H1 (cell line): ENCODE results near the gene PPP1R3E. TPM values are rescaled to one million over a fixed set of nuclear protein-coding genes. Genes with fewer than 3 reads are reported as not detected.

Experiments used
- GABPA ChIP-seq: IDR thresholded peaks from 2 replicates; pipeline ENCODE4 v1.6.1; 2011; ENCODE audit warnings: mild to moderate bottlenecking, low read length, moderate library complexity, borderline replicate concordance; ENCODE audit not compliant: insufficient read depth
- GTF2F1 ChIP-seq: IDR thresholded peaks from 2 replicates; pipeline ENCODE4 v1.6.1; 2012; ENCODE audit warnings: low read depth, low read length, improper control_type of control experiment, borderline replicate concordance
- JUN ChIP-seq: IDR thresholded peaks from 2 replicates; pipeline ENCODE4 v1.6.1; 2011; ENCODE audit warnings: low read depth, mild to moderate bottlenecking, improper control_type of control experiment, low read length
- JUND ChIP-seq: IDR thresholded peaks from 2 replicates; pipeline ENCODE4 v1.6.1; 2011; ENCODE audit warnings: mild to moderate bottlenecking, improper control_type of control experiment, low read length
- SIN3A ChIP-seq, 2 experiments: IDR thresholded peaks in 1 of 2; conservative IDR thresholded peaks in 1 of 2; 2 replicates each; pipeline ENCODE4 v1.6.1; 2011 to 2012; ENCODE audit warnings: low read length in 2 of 2, improper control_type of control experiment in 1 of 2, low read depth in 1 of 2, mild to moderate bottlenecking in 1 of 2
- TBP ChIP-seq: IDR thresholded peaks from 2 replicates; pipeline ENCODE4 v1.6.1; 2011; ENCODE audit warnings: low read depth, low read length, improper control_type of control experiment
- polyA plus RNA-seq, 7 experiments: library from polyadenylated mRNA; depleted of rRNA in 3 of 7; stranded (reverse) in 5 of 7; unstranded in 2 of 7; fragments of >200 nt in 5 of 7; fragments of 200-250 nt in 2 of 7; gene quantifications; 1 replicate in 5 of 7; 2 replicates in 1 of 7; 4 replicates in 1 of 7; pipeline versions ENCODE4 v1.2.1 to v1.2.3, GENCODE V29; 2011 to 2013; ENCODE audit warnings: missing spikeins in 2 of 7, mixed read lengths in 2 of 7
- total RNA-seq: library from RNA; stranded (reverse); fragmentation: NEBNext Ultra II Directional; extraction: Animal tissue kit (Norgen Biotek cat#: 25700); gene quantifications from 2 replicates; pipeline ENCODE4 v1.2.1, GENCODE V29; 2021
- TF ChIP-seq, protein P1 (sequence below): fragments of 300-600 bp; sonication (generic); IDR thresholded peaks from 2 replicates; pipeline ENCODE4 v1.7.1; 2012; ENCODE audit warnings: low read length, moderate library complexity, mild to moderate bottlenecking, inconsistent platforms; ENCODE audit not compliant: insufficient replicate concordance
- TF ChIP-seq, protein P2 (sequence below): IDR thresholded peaks from 2 replicates; pipeline ENCODE4 v1.6.1; 2011; ENCODE audit warnings: low read depth, mild to moderate bottlenecking, low read length; ENCODE audit not compliant: insufficient read depth

PPP1R3E gene
- total and polyA plus RNA-seq, 2 of the 8 experiments (the other 6 are each of a cell fraction or from before 2014, with no cell fraction given) = 4.4 to 4.7 TPM

GRCh38 chr14:23320584-23321571 lies 18.2 kb upstream of the PPP1R3E start, which contains the start of gene PABPN1 (continued):
- TF ChIP-seq, protein P1, sequence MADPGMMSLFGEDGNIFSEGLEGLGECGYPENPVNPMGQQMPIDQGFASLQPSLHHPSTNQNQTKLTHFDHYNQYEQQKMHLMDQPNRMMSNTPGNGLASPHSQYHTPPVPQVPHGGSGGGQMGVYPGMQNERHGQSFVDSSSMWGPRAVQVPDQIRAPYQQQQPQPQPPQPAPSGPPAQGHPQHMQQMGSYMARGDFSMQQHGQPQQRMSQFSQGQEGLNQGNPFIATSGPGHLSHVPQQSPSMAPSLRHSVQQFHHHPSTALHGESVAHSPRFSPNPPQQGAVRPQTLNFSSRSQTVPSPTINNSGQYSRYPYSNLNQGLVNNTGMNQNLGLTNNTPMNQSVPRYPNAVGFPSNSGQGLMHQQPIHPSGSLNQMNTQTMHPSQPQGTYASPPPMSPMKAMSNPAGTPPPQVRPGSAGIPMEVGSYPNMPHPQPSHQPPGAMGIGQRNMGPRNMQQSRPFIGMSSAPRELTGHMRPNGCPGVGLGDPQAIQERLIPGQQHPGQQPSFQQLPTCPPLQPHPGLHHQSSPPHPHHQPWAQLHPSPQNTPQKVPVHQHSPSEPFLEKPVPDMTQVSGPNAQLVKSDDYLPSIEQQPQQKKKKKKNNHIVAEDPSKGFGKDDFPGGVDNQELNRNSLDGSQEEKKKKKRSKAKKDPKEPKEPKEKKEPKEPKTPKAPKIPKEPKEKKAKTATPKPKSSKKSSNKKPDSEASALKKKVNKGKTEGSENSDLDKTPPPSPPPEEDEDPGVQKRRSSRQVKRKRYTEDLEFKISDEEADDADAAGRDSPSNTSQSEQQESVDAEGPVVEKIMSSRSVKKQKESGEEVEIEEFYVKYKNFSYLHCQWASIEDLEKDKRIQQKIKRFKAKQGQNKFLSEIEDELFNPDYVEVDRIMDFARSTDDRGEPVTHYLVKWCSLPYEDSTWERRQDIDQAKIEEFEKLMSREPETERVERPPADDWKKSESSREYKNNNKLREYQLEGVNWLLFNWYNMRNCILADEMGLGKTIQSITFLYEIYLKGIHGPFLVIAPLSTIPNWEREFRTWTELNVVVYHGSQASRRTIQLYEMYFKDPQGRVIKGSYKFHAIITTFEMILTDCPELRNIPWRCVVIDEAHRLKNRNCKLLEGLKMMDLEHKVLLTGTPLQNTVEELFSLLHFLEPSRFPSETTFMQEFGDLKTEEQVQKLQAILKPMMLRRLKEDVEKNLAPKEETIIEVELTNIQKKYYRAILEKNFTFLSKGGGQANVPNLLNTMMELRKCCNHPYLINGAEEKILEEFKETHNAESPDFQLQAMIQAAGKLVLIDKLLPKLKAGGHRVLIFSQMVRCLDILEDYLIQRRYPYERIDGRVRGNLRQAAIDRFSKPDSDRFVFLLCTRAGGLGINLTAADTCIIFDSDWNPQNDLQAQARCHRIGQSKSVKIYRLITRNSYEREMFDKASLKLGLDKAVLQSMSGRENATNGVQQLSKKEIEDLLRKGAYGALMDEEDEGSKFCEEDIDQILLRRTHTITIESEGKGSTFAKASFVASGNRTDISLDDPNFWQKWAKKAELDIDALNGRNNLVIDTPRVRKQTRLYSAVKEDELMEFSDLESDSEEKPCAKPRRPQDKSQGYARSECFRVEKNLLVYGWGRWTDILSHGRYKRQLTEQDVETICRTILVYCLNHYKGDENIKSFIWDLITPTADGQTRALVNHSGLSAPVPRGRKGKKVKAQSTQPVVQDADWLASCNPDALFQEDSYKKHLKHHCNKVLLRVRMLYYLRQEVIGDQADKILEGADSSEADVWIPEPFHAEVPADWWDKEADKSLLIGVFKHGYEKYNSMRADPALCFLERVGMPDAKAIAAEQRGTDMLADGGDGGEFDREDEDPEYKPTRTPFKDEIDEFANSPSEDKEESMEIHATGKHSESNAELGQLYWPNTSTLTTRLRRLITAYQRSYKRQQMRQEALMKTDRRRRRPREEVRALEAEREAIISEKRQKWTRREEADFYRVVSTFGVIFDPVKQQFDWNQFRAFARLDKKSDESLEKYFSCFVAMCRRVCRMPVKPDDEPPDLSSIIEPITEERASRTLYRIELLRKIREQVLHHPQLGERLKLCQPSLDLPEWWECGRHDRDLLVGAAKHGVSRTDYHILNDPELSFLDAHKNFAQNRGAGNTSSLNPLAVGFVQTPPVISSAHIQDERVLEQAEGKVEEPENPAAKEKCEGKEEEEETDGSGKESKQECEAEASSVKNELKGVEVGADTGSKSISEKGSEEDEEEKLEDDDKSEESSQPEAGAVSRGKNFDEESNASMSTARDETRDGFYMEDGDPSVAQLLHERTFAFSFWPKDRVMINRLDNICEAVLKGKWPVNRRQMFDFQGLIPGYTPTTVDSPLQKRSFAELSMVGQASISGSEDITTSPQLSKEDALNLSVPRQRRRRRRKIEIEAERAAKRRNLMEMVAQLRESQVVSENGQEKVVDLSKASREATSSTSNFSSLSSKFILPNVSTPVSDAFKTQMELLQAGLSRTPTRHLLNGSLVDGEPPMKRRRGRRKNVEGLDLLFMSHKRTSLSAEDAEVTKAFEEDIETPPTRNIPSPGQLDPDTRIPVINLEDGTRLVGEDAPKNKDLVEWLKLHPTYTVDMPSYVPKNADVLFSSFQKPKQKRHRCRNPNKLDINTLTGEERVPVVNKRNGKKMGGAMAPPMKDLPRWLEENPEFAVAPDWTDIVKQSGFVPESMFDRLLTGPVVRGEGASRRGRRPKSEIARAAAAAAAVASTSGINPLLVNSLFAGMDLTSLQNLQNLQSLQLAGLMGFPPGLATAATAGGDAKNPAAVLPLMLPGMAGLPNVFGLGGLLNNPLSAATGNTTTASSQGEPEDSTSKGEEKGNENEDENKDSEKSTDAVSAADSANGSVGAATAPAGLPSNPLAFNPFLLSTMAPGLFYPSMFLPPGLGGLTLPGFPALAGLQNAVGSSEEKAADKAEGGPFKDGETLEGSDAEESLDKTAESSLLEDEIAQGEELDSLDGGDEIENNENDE = no peak
- TF ChIP-seq GTF2F1 (no peak), JUN (no peak), GABPA (no peak), JUND (no peak), SIN3A (conservative IDR thresholded peaks at IDR 0.05 in 1 of 2, IDR thresholded peaks at IDR 0.05 in 1 of 2; ENCODE audit: low read depth in 1 of 2, low read length in 2 of 2) (peak; percentile 38 to 83; a peak in 2 of 4 replicates), TBP (peak; percentile 45)
- TF ChIP-seq, protein P2, sequence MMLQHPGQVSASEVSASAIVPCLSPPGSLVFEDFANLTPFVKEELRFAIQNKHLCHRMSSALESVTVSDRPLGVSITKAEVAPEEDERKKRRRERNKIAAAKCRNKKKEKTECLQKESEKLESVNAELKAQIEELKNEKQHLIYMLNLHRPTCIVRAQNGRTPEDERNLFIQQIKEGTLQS = 0 out of 2 replicates have a peak, but pooled peaks have one; percentile 9
